IPS DF 4.7 (cell line): ENCODE data around the gene AJAP1.
"Not testable (repeated sequence)": the region's sequence is repeated elsewhere in the genome, so short reads cannot be mapped to it uniquely, and the experiment has no call there.

ENCODE experiments used
- DNase-seq: peaks from one replicate; pipeline ENCODE4 v3.0.0-alpha.2; 2013; ENCODE audit warnings: low spot score; ENCODE audit errors: extremely low read depth

Gene AJAP1

DNA sequence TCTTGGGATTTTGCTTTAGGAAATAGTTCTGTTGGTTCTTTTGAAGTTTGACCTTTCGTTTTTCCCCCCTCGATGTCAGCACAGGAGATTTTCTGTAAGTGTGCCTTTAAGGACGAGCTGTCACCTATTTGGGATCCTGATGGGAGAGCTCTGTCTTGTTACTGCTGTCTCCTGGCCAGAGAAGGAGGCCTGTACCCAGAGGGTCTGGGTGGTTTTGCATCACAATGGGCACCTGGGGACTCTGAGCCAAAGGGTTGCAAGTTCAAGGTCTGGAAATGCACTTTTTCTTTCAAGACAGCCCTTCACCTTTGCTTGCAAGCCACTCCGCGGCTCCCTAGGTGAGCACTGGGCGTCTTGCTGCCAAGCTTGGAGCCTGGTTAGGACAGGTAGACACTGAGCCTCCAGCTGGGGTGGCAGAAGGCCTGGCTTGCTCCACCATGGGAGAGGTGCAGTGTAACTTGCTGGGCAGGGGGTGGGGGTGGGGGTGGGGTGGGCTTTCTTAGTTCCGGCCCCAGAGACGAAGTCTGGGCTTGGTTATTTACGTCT, 2.9 kb downstream of the AJAP1 start:
- DNase-seq, result no peak

DNA sequence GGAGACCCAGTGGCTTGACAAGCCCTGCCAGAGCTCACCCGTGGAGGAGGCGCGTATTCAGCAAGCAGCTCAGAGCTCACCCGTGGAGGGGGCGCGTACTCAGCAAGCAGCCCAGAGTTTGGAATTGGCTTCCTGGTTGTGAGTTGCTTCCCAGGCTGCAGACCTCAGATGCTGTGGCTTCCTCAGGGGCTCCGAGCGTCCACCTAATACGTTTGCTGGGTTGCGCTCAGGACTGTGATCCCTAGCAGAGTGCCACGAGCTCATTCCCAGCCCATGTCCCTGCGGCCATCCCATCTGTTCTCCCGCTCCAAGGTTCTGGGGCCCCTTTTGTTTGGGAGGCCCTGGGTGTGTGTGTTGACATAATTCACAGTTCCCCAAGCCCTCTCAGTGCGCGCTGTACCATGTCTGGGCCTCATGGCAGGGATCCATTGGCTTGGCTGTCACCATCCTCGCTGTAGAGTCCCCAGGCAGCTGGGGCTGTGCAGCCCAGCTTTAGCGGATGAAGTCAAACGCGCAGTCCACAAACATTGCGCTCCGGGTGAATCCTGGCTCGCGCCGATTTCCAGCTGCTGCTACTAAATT, 3.6 kb downstream of the AJAP1 start:
- DNase-seq, result no peak

DNA sequence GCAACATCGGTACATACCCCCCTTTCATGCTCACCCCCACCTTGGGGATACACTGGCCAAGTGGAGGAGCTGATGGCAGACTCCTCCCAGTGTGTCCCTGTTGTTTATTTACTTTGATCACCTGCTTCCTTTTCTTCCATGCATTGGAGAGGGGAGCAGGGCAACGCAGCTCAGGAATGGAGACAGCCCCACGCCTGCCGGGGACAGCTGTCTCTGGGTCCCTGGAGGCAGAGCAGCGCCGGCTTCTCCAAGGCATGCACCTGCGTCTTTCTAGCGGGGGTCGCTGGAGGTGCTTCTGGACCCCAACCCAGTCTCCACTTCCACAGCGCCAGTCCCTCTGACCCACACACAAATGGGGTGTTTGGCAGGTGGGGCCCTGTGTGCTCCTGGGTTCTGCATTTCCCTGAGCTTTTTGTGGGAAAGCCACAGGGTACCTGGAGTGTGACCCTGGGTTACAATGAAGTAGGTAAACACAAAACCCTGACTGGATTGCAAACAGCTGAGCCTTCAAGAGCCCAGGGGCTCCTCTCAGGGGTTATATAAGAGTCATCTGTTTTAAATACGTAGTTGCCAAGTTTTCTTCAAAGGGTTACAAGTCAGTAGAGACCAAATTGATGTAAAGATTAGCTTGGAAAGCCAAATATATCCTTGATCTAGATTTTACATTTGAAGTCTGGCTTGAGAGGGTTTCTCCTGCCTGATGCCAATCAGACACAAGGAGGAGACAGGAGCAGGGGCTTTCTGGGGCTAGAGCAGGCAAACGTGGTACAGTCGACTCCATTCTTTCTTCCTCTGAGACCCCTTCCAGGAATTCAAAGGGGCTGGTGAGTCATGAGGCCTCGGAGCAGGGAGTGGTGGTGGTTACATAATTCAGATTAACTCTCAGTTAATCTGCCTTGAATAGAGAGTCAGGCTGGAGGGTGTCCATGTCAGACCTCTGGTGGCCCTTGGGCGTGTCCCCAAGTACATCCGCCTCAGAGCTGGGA, 4.5 kb downstream of the AJAP1 start:
- DNase-seq, result no peak

DNA sequence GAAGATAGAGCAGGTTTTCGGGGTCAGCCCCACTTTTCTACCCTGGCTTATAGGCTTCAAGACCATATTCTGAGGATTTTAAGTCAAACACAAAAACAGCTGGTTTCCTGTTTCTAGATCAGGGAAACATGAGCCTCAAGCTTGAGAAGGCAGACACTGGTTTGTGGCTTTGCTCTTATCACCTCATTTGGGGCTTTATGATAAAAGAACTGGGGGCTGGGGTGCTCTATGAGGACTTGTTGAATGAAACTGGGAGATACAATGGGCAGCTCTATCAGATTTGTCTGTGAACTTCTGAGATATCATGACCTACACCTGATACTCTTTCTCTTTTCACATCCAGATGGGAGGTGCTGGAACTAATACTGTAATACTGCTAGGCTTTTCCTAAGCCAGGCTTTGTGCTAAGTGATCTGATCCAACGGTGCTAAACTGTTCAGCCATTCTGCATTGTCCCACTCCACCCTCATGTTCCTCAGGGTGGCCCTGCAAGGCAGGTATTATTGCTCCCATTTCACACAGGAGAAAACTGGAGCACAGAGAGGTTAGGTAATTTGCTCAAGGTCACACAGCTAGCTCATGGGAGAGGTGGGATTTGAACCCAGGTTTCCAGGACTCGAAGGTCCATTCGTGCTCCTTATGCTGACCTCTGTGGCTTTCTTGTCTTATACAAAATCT, 6.6 kb downstream of the AJAP1 start:
- DNase-seq, result no peak

DNA sequence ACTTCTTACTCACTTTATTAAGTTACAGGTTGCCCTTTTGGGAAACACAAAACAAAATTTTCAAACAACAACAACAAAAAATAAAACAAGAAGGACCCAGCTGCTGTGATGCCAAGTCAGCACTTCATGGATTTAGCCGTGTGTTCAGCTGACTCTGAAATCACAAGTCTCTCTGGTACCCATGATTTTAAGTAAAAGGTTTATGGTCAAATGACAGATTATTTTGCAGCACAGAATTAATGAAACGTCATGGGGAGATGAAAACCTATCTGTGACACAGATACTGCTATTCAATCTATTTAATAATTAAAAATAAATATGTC, 7.1 kb downstream of the AJAP1 start:
- no peak for DNase-seq

DNA sequence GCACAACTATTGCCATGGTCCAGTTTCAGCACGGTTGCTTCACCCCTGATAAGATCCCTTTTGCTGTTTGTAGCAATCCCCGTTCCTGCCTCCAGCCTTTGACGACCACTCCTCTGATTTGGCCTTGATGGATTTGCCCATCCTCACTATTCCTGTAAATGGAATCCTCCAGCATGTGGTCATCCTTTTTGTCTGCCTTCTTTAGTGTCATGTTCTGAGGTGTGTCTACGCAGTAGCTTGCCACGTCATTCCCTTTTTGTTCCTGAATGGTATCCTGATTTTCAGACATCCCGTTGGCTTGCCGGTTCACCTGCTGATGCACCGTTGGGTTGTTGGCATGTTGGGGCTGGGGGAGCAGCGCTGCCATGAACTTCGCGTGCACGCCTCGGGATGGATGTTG, 7.8 kb downstream of the AJAP1 start:
- no peak for DNase-seq

DNA sequence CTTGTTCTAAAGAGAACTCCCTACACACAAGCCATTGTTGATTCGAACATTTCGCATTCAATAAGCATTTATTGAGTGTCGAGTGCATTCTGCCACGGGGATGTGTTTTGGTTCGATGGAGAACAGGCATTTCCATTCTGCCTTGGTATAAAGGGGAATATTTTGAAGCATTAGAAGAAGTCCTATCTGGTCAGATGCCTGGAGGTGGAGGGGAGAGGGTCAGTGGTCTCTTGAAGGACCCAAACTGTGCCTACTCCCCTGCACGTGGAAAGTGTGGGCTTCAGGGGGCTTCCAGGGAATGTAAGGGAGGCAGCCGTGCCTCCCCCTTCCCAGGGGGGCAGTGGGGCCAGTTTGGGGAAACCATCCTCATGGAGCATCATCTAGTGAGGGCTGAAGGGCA, 8.3 kb downstream of the AJAP1 start:
- DNase-seq, result no peak

DNA sequence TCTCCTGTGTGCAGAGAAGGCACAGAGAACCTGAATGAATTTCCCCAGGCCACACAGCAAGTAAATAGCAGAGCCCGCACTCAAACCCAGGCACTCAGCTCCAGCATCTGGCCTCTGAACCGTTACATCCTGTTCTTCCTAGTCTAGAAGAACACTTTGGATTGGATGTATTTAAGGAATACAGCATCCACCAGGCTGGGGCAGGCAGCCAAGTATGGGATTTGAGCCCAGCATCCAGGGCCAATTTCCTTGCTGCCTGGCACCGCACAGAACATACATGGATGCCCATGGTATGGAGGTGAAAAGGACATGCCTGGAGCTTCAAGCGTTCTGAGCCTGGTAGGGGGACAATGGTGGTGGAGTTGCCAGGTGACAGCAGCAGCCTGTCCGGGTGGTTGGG, 9.7 kb downstream of the AJAP1 start:
- DNase-seq, result no peak

DNA sequence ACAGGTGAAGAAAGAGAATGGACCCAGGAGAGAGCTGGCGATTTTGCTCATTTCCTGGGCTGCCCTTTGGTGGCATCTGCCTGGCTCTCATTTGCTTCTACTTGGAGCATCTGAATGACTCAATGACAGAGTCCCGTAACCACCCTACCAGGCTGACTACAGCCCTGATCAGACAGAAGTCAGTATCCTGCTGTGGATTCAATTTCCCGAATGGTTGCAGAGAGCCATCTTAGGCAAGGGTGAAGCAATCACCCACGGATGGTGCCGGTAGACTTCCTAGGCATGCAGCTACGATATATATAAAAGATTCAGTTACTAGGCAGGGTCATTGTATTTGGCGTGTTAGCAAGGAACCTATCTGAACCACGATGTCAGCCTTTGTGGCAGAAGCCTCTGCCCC, 10.2 kb downstream of the AJAP1 start:
- no peak for DNase-seq

DNA sequence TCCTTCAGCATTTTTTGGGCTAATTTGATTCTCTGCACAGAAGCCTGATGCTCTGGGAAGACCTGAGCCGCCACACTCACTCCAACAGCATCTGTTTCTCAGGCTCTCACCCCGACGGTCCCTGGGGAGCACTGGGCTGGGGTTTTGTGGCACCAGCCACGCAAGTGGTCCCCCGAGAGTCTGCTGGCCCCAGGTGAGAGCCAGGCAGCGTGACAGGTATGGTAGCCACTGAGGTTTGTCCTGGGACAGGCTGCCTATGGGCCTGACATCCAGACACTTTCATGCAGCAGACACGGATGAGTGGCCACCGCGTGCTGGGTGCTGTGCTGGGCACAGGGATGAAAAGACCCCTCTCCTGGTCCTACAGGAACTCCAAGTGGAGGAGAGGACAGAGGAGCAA, 11.0 kb downstream of the AJAP1 start:
- DNase-seq, result no peak

DNA sequence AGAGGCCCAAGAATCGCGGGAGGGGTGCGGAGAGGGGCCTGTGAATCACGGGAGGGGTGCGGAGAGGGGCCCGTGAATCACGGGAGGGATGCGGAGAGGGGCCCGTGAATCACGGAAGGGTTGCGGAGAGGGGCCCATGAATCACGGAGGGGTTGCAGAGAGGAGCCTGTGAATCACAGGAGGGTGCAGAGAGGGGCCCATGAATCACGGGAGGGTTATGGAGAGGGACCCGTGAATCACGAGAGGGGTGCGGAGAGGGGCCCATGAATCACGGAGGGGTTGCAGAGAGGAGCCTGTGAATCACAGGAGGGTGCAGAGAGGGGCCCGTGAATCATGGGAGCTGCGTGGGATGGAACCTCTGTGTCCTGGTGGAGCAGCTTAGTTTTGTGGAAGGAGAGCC, 12.3 kb downstream of the AJAP1 start:
- not testable (repeated sequence) for DNase-seq

DNA sequence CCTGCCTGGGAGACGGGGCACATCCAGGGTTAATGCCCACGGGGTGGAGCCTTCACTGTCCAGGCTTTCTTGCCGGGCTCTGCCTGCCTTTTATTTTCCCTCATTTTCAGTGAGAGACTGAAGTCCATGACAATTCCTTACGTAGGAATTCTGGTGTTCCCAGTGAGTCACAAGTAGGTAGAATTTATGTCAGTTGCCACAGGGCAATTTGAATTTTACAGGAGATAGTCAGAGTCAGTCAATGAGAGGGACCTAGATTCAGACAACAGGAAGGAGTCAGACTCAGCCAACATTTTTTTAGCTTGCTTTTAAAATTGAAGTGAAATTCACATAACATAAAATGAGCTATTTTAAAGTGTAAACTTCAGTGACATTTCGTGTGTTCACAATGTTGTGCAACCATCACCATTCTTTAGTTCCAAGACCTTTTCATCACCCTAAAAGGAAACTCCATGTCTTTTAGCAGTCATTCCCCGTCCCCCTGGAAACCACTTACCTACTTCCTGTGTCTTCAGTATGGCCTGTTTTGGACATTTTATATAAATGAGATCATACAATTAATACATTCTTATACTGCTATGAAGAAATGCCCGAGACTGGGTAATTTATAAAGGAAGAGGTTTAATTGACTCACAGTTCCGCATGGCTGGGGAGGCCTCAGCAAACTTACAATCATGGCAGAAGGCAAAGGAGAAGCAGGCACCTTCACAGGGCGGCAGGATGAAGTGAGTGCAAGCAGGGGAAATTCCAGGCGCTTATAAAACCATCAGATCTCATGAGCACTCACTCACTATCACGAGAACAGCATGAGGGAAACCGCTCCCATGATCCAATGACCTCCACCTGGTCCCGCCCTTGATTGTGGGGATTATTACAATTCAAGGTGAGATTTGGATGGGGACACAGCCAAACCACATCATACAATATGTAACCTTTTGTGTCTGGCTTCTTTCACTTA, 14.6 kb downstream of the AJAP1 start:
- DNase-seq, result no peak

DNA sequence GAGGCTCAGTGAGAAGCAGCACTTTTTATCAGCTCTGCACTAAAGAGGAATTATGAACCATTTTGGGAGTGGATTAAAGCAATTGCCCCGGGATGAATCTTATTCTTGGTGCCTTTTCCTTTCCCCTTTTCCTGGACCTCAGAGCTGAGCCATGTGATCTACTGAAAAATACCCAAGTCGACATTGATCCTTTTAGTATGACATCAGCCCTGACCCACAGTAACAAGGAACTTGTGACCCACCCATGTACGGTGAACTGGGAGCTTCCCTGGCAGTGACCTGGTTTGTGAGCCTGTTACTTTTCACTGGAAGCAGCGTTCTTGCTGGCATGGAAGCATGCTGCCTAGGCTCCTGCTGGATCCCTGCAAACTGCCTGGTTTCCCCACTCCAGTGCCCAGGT, 15.9 kb downstream of the AJAP1 start:
- no peak for DNase-seq

DNA sequence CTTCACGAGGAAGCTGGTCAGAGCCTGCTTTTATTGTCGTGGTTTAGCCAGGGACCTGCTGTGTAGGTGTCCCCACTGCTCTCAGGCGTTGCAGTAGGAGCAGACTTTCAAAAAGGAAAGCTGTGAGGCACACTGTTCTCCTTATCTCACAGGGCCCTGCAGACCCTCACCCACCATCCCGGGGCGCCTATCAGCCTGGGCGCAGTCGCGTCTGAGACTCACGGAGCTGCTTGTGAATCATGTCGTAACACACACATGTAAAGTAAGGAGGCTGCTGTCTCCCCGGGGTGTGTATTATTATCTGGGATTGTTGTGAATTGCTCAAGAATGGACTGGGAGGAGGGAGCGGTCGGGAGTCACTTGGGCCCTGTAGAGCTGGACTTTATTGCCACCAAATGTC, 17.4 kb downstream of the AJAP1 start:
- DNase-seq, result no peak

DNA sequence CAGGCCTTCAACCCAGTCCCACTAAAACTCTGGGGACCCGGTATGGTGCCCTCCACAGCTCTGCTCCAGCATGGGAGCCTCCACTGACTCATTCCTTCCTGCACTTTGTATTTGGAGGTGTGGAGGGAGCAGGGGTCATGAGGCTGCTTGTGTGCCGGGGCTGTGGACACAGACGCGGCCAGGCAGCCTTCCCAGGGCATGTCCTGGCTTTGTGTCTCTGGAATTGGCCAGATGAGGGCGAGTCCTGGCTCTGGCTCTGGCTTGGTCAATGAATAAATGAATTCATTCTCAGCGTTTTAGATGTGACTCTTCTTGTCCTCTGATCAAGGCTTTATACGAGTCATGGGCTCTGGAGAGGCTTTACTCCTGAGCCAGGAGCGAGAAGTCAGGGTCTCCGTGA, 19.1 kb downstream of the AJAP1 start:
- DNase-seq, result no peak

DNA sequence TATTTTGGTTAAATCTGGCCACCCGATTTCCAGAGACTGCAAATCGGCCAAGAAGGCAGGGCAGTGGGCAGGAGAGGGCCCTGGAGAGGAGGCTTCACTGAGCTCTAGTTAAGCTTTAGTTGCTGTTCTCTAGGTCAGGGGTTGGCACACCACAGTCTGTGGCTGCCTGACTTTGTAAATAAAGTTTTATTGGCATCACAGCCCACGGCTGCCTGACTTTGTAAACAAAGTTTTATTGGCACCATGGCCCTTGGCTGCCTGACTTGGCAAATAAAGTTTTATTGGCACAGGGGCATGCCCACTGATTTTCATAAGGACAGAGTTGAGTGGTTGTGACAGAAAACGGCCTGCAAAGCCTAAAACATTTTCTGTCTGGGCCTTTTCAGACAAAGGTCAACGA, 19.7 kb downstream of the AJAP1 start:
- DNase-seq, result no peak

DNA sequence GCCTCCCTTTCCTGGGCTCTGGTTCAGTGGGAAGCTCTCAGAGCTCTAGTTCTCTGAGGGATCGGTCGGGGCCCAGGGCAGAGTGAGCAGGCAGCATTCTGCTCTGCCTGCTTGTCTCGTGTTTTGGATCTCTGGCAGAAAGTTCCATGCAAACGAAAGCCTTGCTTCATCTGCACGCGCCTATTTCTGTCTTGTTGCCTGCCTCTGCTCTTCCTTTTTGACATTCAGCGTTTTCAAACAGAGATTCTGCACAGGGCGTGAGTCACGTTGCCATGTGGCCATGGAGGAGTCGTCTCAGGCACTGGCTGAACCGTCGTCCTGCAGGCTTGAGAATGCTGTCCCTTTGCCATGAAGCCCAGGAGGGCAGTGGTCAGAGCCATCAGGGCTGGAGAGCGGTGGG, 20.3 kb downstream of the AJAP1 start:
- DNase-seq, result no peak

DNA sequence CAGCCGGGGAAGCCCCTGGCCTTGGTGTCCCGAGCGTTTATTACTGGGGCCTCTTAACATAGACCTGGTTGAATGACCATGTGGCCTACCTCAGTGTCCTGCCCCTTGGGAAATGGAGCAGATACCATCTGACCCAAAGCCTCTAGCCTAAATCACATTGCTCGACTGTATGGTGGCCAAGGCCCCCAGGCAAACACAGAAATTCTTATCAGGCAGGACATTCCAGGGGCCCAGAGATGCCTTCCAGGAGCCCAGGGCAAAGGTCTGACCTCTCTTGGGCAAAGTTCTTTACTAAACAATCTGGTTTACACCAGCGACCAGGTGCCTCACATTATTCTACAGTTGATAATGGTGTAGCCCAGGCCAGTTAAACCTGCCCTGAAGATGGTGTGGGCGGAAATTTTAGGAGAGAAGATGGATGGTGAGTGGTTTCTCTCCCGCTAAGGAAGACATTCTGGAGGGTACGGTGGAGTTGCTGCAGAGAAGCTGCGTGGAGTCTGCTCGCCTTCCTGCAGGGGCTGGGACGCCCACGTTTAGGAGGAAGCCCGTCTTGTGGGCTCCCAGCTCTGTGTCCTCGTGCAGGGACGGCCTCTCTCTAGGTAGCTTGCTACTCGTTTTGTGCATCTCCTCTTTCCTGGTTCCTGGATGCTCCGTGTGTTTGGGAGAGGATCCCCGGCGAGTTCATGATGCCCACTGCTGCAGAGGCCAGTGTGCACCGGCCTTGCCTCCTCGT, 21.2 kb downstream of the AJAP1 start:
- no peak for DNase-seq

DNA sequence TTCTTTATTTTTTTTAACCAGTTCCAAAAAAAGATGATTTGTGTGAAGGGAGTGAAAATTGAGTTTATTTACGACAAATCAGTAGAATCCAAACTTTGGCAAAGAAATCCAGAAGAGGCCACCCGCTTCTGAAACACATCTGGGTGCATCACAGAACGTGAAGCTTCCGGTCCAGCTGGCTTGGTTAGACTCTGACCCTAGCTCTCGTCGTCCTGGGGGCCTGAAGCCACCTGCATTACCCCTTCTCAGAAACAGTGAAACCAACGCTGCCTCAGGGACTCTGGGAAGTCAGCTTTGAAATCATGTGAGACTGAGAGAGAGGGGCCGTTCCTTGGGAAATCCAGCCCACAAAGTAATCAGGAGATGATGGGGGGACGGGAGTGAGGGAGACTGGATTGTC, 21.8 kb downstream of the AJAP1 start:
- DNase-seq, result no peak

DNA sequence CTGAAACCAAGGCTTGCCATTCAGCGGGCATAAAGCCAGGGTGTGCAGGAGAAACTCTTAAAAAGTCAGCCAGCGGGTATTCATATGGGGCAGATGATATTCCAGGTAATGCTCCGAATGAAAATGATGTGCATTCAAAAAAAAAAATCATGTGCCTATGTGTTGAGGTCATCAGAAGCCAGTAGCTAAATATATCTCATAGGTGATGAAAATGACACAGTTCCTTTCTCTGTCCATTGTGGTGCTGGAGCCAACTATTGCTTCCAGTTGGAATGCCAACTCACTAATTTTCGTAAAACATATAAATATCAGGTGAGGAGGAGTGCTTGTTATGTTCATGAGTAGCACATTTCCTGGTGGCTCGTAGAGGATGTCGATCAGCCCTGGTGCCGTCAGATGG, 23.2 kb downstream of the AJAP1 start:
- DNase-seq, result no peak
